Lung microvascular endothelial cell (primary cell): ENCODE measurements around the gene TNFRSF8. TPM values are rescaled to one million over a fixed set of nuclear protein-coding genes. Genes with fewer than 3 reads are reported as not detected.
"Not testable (repeated sequence)": the region's sequence is repeated elsewhere in the genome, so short reads cannot be mapped to it uniquely, and the experiment has no call there.

Source experiments
- DNase-seq, 2 donors: peaks; one replicate each; pipeline versions ENCODE4 v3.0.0 to v3.0.0-alpha.2; 2010; ENCODE audit warnings: low read depth in 2 of 2
- total RNA-seq: library from RNA; depleted of rRNA; stranded (reverse); fragments of >200 nt; gene quantifications from 2 replicates; pipeline ENCODE4 v1.2.1, GENCODE V29; 2014

The TNFRSF8 gene
- total RNA-seq, 1 donor from 2014 or later, result not detected

DNA sequence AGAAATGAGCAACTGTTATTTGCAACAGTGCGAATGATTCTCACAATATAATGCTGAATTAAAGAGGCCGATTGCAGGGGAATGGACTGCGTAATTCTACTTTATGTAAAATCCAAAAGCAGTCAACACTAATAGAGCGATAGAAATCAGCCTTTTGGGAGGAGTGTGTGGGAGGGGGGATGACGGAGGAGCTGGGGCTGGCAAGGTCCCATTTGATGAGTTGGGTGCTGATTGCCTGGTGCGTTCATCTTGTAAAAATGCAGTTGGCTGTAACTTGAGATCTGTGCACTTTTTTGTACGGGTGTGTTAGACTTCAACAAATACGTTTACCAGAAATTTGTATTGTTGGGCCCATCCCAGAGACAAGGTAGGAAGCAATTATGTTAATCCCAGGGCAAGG is 20.7 kb downstream of the TNFRSF8 start:
- no peak for DNase-seq

GRCh38 chr1:12085643-12086260 is 22.6 kb downstream of the TNFRSF8 start:
- no peak for DNase-seq

GRCh38 chr1:12087797-12088314 is 24.8 kb downstream of the TNFRSF8 start:
- DNase-seq, result no peak

GRCh38 chr1:12088607-12089006 is 25.5 kb downstream of the TNFRSF8 start:
- DNase-seq, result no peak

DNA sequence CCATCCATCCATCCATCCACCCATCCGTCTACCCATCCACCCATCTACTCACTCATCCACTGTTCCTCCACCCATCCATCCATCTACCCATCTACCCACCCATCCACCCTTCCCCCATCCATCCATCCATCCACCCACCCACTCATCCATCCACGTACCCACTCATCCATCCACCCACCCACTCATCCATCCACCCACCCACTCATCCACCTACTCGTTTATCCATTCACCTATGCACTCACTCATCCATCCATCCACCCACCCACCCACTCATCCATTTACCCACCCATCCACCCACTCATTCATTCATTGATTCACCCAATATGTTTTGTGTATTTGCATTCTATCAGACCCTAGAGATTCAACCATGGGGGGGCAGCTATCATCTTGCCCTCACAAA is 27.2 kb downstream of the TNFRSF8 start:
- DNase-seq, result no peak

DNA sequence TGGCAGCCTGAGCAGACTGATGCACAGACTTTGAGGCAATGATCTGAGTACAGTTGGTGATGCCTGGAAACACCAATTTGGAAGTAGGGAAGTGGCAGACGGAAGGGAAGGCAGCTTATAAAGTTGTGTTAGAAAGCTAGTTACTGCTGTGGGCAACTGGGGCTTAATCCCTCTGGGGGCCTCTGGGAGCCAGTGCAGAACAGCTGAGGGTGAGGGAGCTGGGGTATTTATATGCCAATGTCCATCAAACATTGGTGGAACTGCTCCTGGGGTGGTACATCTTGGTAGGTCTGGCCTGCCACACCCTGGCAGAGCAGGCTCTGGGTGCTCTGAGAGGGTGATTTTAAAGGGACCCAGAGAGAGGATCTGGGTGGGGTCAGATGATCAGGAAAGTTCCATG is 28.1 kb downstream of the TNFRSF8 start:
- no peak for DNase-seq

- DNase-seq, result no peak
Observed at GRCh38 chr1:12094180-12094579, 31.1 kb downstream of the TNFRSF8 start.

DNA sequence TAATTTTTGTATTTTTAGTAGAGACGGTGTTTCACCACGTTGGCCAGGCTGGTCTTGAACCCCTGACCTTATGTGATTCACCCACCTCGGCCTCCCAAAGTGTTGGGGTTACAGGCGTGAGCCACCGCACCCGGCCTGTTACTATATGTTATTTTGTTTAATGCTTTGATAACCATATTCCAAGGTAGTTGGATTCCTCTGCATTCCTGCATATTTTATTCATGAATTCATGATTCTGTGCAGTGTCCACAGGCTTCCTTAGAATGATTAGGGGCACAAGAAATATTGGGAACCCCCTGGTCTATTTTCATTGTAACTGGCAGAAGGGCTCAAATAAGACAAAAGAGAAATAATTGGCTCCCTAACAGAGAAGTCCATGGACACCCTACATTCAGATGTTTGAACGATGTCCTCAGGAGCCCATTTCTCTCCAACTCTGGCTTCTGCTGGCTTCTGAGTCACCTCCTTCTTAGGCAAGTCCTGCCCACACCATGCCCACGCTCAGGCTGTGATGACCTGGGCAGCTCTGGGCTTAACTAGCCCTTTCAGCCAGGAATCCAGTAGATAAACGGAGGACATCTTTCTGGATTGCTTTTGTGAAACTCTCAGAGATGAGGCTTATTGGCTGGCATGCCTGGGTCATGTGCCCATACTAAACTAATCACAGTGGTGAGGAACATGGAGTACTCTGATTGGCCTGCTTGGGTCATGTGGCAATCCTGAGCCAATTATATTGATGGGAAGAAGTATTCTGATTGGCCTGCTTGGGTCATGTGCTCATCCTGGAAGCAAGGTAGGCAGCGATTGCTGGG is 32.6 kb downstream of the TNFRSF8 start:
- no peak for DNase-seq

DNA sequence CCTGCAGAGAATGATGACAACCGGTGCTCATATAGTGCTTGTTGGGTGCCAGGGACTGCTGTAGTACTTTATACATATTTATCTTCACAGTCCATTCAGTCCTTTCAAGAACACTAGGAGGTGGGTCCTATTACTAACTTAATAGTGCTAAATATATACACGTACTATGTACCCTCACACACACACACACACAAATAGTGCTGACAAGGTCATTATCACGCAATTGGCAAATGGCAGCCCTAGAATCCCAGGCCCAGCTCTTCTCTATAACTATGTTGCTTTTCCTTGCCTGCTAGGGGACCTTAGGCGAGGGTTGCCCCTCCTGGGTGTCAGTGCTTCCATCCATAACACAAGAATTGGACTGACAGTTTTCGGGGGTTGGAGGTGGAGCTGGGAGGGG is 33.5 kb downstream of the TNFRSF8 start:
- no peak for DNase-seq

- no peak for DNase-seq
Observed at GRCh38 chr1:12097321-12097720, 34.2 kb downstream of the TNFRSF8 start.

- DNase-seq, result no peak
Observed at GRCh38 chr1:12098786-12099185, 35.7 kb downstream of the TNFRSF8 start.

DNA sequence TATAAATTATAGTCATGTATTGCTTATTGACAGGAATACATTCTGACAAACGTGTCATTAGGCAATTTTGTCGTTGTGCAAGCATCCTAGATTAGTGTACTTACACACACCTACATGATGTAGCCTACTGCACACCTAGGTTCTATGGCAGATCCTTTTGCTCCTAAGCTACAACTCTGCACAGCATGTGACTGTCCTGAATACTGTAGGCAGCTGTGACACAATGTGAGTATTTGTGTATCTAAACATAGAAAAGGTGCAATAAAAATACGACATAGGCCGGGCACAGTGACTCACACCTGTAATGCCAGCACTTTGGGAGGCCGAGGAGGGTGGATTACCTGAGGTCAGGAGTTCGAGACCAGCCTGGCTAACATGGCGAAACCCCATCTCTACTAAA is 36.5 kb downstream of the TNFRSF8 start:
- DNase-seq, result no peak

- DNase-seq, result no peak
Observed at GRCh38 chr1:12100071-12100470, 37.0 kb downstream of the TNFRSF8 start.

DNA sequence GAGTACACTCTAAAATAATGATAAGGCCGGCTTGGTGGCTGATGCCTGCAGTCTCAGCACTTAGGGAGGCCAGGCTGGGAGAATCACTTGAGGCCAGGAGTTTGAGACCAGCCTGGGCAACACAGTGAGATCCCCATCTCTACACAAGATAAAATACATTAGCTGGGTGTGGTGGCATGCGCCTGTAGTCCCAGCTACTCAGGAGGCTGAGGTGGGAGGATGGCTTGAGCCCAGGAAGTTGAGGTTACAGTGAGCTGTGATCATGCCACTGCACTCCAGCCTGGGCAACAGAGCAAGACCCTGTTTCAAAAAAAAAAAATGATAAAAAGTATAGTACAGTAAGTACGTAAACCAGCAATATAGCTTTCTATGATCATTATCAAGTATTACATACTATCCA is 38.0 kb downstream of the TNFRSF8 start:
- DNase-seq, result not testable (repeated sequence)

- DNase-seq, result no peak
Observed at GRCh38 chr1:12102066-12102465, 39.0 kb downstream of the TNFRSF8 start.

- DNase-seq, result no peak
Observed at GRCh38 chr1:12104417-12104816, 41.3 kb downstream of the TNFRSF8 start.

GRCh38 chr1:12106153-12106552 is 43.0 kb downstream of the TNFRSF8 start:
- no peak for DNase-seq

GRCh38 chr1:12106861-12107260 is 43.8 kb downstream of the TNFRSF8 start:
- not testable (repeated sequence) for DNase-seq

DNA sequence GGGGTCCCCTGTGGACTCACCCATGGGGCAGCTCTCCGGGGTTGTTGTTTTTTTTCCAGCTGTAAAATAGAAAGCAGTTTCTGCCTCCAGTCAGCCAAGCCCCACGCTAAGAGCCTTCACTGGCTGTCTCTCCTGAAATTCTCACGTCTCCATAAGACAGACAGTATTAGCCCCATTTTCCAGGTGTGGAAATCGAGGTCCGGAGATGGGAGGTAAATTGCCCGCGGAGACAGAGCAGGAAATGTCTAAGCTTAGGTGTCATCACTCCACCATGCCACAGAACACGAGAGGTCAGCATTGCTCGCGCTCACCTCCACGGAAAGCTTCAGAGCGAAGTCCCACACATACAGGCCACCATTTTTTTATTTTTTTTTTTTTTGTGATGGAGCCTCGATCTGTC is 44.6 kb downstream of the TNFRSF8 start:
- DNase-seq, result no peak

DNA sequence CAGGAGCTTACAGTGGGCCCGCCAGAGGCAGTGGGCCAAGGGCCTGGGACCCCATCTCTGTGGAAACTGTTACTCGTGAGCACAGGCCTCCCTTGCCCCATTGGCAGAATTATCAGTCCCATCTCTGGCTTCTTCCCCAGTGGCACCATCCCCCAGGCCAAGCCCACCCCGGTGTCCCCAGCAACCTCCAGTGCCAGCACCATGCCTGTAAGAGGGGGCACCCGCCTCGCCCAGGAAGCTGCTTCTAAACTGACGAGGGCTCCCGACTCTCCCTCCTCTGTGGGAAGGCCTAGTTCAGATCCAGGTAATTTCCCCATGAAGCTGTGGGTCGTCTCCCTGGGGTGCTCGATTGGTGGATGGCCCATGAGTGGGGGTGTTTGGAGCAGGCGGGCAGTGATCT is 46.8 kb downstream of the TNFRSF8 start:
- DNase-seq, result no peak

DNA sequence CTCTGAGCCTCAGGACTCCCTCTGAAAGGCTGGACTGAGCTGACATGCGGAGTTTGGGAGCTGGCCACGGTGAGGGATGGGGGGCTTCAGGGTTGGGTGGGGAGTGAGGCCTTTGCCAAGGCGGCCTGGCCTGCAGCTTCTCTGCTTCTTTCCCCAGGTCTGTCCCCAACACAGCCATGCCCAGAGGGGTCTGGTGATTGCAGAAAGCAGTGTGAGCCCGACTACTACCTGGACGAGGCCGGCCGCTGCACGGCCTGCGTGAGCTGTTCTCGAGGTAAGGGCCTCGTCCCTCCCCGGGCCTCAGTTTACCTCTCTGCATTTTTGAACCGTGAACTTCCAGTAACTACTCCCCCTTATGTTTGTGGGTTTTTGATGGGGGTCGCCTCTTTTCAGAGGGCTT is 48.6 kb downstream of the TNFRSF8 start:
- DNase-seq, result no peak

- no peak for DNase-seq
Observed at GRCh38 chr1:12112711-12113161, 49.6 kb downstream of the TNFRSF8 start.
